Type B pancreatic cell (in vitro differentiated cells): ENCODE data around the gene ZMYM4. TPM values are rescaled to one million over a fixed set of nuclear protein-coding genes. Genes with fewer than 3 reads are reported as not detected.

ENCODE experiments used
- DNase-seq: peaks from one replicate; pipeline ENCODE4 v3.0.0; 2021; ENCODE audit warnings: mixed read lengths; ENCODE audit not compliant: unreplicated experiment; ENCODE audit errors: extremely low spot score
- H3K27ac Mint-ChIP-seq: 2 replicates; pipeline ENCODE4 v1.8.0; 2021; ENCODE audit warnings: mild to moderate bottlenecking, mixed read lengths
- H3K27me3 Mint-ChIP-seq: 2 replicates; pipeline ENCODE4 v1.8.0; 2021; ENCODE audit warnings: mixed read lengths
- H3K36me3 Mint-ChIP-seq: 2 replicates; pipeline ENCODE4 v1.8.0; 2021; ENCODE audit warnings: mixed read lengths
- H3K4me1 Mint-ChIP-seq: one replicate; pipeline ENCODE4 v1.8.0; 2021; ENCODE audit warnings: mixed read lengths; ENCODE audit not compliant: unreplicated experiment
- H3K4me3 Mint-ChIP-seq: 2 replicates; pipeline ENCODE4 v1.8.0; 2021; ENCODE audit warnings: mild to moderate bottlenecking, mixed read lengths
- H3K9me3 Mint-ChIP-seq: 2 replicates; pipeline ENCODE4 v1.8.0; 2021; ENCODE audit warnings: mixed read lengths
- total RNA-seq: library from RNA; stranded (reverse); gene quantifications from 2 replicates; pipeline ENCODE4 v1.2.1, GENCODE V29; 2021; ENCODE audit warnings: low replicate concordance
- TF ChIP-seq, protein P1 (sequence below): fragments of 200-600 bp; sonication (generic); conservative IDR thresholded peaks from 2 replicates; pipeline ENCODE4 v1.5.0; 2021; ENCODE audit warnings: antibody characterized with exemption, mild to moderate bottlenecking

The ZMYM4 gene
- total RNA-seq, 1 donor from 2014 or later, result 85.4 TPM

DNA sequence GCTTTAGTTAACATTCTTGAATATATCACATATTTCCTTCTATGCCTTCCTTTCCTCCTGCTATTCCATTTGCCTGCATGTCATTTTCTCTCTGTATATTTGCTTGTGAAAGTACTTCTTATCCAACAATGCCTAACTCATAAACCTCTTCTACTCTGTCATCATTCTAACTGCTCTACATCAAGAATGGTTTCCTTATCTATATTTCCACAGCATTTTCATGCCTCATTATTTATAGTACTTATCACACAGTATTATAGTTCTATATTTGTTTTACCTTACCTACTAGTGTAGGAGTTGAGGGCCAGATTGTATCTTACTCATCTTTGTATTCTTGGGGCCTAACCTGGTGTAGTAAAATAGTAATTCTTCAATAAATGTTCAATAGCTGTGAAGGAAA, 91.5 kb downstream of the ZMYM4 start:
- H3K4me1 Mint-ChIP-seq, result no peaks in the 10 kb centered on the region
- no peaks in the 10 kb centered on the region for H3K9me3 Mint-ChIP-seq
- TF ChIP-seq, protein P1, sequence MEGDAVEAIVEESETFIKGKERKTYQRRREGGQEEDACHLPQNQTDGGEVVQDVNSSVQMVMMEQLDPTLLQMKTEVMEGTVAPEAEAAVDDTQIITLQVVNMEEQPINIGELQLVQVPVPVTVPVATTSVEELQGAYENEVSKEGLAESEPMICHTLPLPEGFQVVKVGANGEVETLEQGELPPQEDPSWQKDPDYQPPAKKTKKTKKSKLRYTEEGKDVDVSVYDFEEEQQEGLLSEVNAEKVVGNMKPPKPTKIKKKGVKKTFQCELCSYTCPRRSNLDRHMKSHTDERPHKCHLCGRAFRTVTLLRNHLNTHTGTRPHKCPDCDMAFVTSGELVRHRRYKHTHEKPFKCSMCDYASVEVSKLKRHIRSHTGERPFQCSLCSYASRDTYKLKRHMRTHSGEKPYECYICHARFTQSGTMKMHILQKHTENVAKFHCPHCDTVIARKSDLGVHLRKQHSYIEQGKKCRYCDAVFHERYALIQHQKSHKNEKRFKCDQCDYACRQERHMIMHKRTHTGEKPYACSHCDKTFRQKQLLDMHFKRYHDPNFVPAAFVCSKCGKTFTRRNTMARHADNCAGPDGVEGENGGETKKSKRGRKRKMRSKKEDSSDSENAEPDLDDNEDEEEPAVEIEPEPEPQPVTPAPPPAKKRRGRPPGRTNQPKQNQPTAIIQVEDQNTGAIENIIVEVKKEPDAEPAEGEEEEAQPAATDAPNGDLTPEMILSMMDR, result no peak
- no peak overlapping the region for H3K27ac Mint-ChIP-seq
- peaks cover 19% of the 10 kb centered on the region for H3K36me3 Mint-ChIP-seq
- H3K4me3 Mint-ChIP-seq, result no peak overlapping the region
- H3K27me3 Mint-ChIP-seq, result no peaks in the 10 kb centered on the region
- DNase-seq, result no peak

DNA sequence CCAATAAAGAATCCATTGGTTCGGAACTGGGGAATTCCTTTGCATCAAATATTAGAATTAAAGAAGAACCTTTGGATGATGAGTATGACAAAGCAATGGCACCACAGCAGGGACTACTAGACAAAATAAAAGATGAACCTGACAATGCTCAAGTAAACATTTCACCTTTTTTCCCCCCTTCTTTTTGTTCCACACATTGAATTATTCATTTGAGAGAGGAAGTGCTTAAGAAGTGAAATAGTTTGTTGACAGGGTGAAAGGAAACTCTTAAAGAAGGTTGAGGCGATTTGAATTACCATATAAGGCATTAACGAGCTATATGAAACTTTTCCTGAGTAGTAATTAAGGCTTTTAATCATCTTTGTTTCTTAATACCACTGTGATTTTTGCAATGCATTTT, 93.1 kb downstream of the ZMYM4 start:
- Mint-ChIP-seq H3K9me3 (no peaks in the 10 kb centered on the region), H3K36me3 (peaks cover 19% of the 10 kb centered on the region), H3K27me3 (no peaks in the 10 kb centered on the region), H3K4me3 (no peak overlapping the region), H3K27ac (no peak overlapping the region), H3K4me1 (no peaks in the 10 kb centered on the region)
- DNase-seq, result no peak
- TF ChIP-seq, protein P1, result no peak

DNA sequence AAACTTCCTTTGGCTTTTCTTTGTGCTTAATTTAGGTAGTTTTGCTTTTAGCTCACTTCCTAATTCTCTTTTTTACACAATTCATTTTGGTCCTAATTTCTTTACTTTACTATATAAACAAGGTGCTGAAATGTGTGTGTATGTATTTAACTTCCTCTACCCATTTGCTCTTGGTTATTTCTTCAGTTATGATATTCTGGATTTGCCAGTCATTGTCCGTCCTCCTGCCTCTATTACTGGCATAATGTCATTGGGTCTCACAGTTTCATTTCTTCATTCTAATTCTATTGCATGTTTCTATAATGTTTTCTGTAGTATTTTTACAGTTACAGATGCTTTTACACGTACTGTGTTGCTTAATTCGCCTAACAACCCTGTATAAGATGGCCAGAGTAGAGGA, 96.2 kb downstream of the ZMYM4 start:
- H3K27ac Mint-ChIP-seq, result no peak overlapping the region
- no peaks in the 10 kb centered on the region for H3K9me3 Mint-ChIP-seq
- TF ChIP-seq, protein P1, result no peak
- no peak overlapping the region for H3K4me3 Mint-ChIP-seq
- H3K36me3 Mint-ChIP-seq, result peaks cover 14% of the 10 kb centered on the region
- H3K27me3 Mint-ChIP-seq, result no peaks in the 10 kb centered on the region
- DNase-seq, result no peak
- H3K4me1 Mint-ChIP-seq, result no peaks in the 10 kb centered on the region

DNA sequence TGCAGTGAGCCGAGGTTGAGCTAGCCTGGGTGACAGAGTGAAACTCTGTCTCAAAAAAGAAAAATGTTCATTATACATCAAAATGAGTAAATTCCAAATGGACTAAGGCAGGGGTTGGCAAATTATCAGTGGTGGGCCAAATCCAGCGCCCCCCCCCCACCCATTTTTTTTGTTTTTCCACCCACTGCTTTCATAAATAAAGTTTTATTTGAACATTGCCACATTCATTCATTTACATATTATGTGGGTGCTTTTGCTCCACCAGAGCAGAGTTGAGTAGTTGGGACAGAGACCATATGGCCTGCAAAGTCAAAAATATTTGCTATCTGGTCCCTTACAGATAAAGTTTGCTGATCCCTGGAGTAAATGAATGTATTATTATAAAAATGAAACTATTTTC, 99.4 kb downstream of the ZMYM4 start:
- TF ChIP-seq, protein P1, result no peak
- no peak for DNase-seq
- H3K27ac Mint-ChIP-seq, result no peak overlapping the region
- no peaks in the 10 kb centered on the region for H3K9me3 Mint-ChIP-seq
- H3K27me3 Mint-ChIP-seq, result no peaks in the 10 kb centered on the region
- H3K4me3 Mint-ChIP-seq, result no peak overlapping the region
- peaks cover 7% of the 10 kb centered on the region for H3K36me3 Mint-ChIP-seq
- H3K4me1 Mint-ChIP-seq, result peaks cover 5% of the 10 kb centered on the region

DNA sequence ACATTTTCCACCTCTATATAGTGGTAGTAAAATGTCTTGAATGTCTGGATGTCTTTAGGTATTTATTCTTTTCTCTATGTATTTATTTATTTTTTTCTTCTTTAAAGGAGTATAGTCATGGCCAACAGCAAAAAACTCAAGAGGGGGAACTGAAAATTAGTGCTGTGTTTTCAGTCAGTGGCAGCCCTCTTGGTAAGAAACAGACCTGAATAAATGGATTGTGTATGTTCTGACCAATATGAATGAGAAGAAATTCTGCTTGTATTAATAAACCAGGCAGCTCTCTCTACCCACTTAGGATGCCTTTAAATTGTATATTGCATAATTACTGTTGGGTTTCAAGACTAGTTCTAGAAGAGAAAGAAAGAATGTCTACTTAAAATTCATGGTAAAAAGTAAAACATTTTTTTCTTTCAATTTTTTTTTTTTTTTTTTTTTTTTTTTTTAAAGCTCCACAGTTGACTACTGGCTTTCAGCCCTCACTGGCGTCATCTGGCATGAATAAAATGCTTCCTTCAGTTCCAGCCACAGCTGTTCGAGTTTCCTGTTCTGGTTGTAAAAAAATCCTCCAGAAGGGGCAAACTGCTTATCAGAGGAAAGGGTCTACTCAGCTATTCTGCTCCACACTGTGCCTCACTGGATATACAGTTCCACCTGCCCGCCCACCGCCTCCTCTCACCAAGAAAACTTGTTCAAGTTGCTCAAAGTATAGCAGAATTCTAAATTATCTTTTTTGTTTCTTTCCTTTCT, 101.6 kb downstream of the ZMYM4 start:
- Mint-ChIP-seq H3K4me1 (peaks cover 5% of the 10 kb centered on the region), H3K27ac (no peak overlapping the region), H3K9me3 (no peaks in the 10 kb centered on the region), H3K27me3 (no peaks in the 10 kb centered on the region), H3K4me3 (no peak overlapping the region), H3K36me3 (peaks cover 10% of the 10 kb centered on the region)
- TF ChIP-seq, protein P1, result no peak
- DNase-seq, result no peak
